Activated T-cell treated with anti-CD3 and anti-CD28 coated beads, Interleukin-2, amount 50 U/mL, for 72 hours (primary cell): ENCODE data around the gene FAM168B. TPM values are rescaled to one million over a fixed set of nuclear protein-coding genes. Genes with fewer than 3 reads are reported as not detected.

Source experiments
- ATAC-seq, 2 donors: fragments of 150-1000 bp; cut with Tn5 transposase; replicated peaks in 1 of 2; 2 replicates each; pipeline ENCODE4 v1.10.0; 2021; ENCODE audit warnings: moderate library complexity in 2 of 2, mild to moderate bottlenecking in 1 of 2
- DNase-seq, 2 donors: peaks; one replicate each; pipeline ENCODE4 v3.0.0; 2021 to 2022; ENCODE audit warnings: mixed read lengths in 1 of 2
- H3K27ac Mint-ChIP-seq: one replicate; pipeline ENCODE4 v1.8.0; 2022; ENCODE audit warnings: mild to moderate bottlenecking, moderate library complexity, mixed read lengths
- H3K27me3 Mint-ChIP-seq: one replicate; pipeline ENCODE4 v1.8.0; 2022; ENCODE audit warnings: low read depth, mixed read lengths
- H3K36me3 Mint-ChIP-seq, 2 donors: one replicate each; pipeline ENCODE4 v1.8.0; 2022; ENCODE audit warnings: mixed read lengths in 2 of 2, mild to moderate bottlenecking in 1 of 2; ENCODE audit not compliant: insufficient read depth in 2 of 2
- H3K4me1 Mint-ChIP-seq: one replicate; pipeline ENCODE4 v1.8.0; 2022; ENCODE audit warnings: low read depth, mixed read lengths
- H3K4me3 Mint-ChIP-seq, 2 donors: one replicate each; pipeline ENCODE4 v1.8.0; 2022; ENCODE audit warnings: mild to moderate bottlenecking in 2 of 2, mixed read lengths in 2 of 2, moderate library complexity in 2 of 2
- H3K9me3 Mint-ChIP-seq, 2 donors: one replicate each; pipeline ENCODE4 v1.8.0; 2022; ENCODE audit warnings: mixed read lengths in 2 of 2
- total RNA-seq, 2 donors: library from RNA; stranded (reverse); gene quantifications; one replicate each; pipeline ENCODE4 v1.2.3, GENCODE V29; 2022

Gene FAM168B
- total RNA-seq, 2 donors from 2014 or later: 89.3 to 108 TPM

DNA sequence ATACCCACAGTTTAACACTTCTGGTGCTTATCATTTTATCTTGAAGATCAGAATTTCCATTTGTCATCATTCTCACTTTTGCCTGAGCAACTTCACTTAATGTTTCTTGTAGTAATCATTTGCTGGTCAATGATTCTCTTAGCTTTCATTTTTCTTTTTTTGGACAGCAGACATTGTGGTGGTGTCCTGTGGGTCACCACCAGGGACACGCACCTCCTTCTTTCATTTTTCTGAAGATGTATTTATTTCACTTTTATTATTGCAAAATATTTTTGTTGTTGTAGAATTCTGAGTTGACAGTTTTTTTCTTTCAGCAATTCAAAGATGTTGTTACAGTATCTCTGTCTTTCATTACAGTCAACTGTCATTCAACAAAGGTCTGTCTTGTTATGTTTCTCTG lies 84.3 kb downstream of the FAM168B start:
- Mint-ChIP-seq H3K27ac (no peak overlapping the region), H3K27me3 (no peaks in the 10 kb centered on the region), H3K36me3 (no peaks in the 10 kb centered on the region), H3K4me3 (no peak overlapping the region), H3K9me3 (no peaks in the 10 kb centered on the region), H3K4me1 (peaks cover 30% of the 10 kb centered on the region)
- no peak for ATAC-seq
- no peak for DNase-seq

DNA sequence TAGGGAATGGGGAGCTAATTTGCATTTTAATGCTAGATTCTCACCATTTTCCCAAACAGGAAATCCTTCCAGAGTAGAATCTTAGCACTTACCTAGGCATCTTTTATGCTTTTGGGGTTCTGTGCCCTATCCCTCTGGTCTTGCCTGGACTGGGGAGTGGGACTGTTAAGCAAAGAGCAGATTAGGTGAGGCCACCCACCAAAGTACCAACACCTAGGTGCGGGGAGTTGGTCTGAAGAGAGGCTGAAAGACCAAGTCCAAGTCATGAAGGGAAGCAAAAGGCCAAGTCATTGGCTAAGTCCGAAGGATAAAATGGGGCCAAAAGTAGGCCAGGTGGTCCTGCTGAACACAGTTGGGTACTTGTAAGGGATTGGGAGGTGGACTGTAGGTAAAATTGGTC lies 86.7 kb downstream of the FAM168B start:
- no peaks in the 10 kb centered on the region for H3K36me3 Mint-ChIP-seq
- no peak overlapping the region for H3K4me3 Mint-ChIP-seq
- H3K4me1 Mint-ChIP-seq: peaks cover 25% of the 10 kb centered on the region
- no peaks in the 10 kb centered on the region for H3K9me3 Mint-ChIP-seq
- no peak overlapping the region for H3K27ac Mint-ChIP-seq
- H3K27me3 Mint-ChIP-seq: peaks cover 6% of the 10 kb centered on the region
- no peak for DNase-seq
- no peak for ATAC-seq

DNA sequence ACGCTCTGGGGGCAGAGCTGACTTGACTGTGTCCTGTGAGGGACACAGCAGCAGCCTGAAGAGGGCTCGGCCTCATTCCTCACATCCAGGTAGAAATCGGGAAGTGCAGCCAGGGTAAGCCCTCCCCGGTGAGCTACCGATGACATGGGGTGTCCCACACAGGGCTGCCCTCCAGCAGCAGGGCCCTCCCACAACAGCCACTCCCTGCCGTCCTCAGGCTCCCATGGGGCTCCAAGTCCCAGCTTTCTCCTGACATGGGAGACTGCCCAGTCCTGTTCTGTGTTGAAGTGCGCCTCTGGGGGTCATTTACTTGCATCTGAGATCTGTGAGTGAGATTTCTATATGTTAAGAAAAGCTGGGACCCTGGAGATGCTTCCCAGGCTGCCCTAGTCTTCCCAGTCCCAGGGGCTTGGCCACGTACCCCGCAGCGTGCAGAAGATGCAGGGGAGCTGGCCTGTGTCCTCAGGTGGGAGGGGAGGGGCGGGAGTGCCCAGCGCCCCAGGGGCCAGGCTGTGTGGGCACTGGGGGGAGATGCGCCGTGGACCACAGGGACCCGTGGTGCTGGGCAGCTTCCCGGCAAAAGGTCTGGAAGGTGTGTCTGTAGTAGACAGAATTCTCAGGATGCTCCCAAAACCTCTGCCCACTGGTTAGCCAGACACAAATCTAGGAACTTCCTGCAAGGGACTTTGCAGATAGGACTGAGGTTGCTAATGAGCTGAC lies 87.9 kb downstream of the FAM168B start:
- Mint-ChIP-seq H3K27ac (no peak overlapping the region), H3K4me1 (peaks cover 15% of the 10 kb centered on the region), H3K9me3 (no peaks in the 10 kb centered on the region), H3K27me3 (peaks cover 6% of the 10 kb centered on the region), H3K36me3 (no peaks in the 10 kb centered on the region), H3K4me3 (no peak overlapping the region)
- ATAC-seq: no peak
- no peak for DNase-seq

DNA sequence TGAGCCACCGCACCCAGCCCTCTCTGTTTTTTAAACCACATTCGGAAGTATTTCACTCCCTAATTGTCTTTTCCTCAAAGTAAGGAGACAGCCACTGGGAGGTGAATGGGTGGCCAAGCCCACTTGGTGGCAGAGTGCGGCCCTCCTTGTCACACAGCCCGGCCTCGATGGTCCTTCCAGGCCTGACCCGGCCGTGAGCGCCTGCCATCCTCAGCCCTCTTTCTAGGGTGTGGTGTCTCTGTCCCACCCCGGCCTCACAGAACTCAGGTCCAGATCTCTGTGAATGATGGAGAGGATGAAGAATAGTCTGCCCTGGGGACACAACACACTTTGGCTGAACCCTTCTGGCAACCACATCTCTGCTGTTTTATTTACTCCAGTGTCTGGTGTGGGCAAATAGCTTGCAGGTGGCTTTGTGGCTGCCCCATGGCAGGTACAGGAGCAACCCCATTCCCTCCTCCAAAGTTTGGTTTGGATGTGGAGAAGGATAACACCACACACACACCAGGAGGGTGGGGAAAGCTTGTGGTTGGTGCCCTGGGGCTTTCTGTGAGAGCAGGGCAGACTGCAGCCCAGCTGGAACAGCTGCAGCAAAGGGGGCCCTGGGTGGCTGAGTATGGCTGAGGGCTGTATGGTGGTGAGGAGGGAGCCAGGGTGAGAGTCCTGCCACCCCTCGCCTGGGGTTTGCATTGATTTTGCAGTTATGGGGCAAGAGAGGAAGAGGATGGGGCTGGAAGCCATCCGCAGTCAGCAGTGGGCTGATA lies 88.6 kb downstream of the FAM168B start:
- DNase-seq (no peak), ATAC-seq (no peak)
- peaks cover 8% of the 10 kb centered on the region for H3K4me1 Mint-ChIP-seq
- no peak overlapping the region for H3K27ac Mint-ChIP-seq
- H3K36me3 Mint-ChIP-seq: no peaks in the 10 kb centered on the region
- no peaks in the 10 kb centered on the region for H3K9me3 Mint-ChIP-seq
- peaks cover 6% of the 10 kb centered on the region for H3K27me3 Mint-ChIP-seq
- no peak overlapping the region for H3K4me3 Mint-ChIP-seq

DNA sequence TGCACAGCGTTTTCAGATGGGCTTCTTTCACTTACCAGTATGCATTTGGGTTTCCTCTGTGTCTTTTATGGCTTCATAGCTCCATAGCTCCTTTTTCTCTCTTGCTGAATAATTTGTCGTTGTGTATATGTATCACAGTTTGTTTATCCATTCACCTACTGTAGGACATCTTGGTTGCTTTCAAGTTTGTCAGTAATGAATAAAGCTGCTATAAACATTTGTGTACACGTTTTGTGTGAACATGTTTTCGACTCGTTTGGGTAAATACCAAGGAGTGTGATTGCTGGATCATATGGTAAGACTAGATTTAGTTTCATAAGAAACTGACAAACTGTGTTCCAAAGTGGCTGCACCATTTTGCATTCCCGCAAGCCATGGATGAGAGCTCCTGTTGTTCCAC lies 94.7 kb downstream of the FAM168B start:
- H3K9me3 Mint-ChIP-seq: no peaks in the 10 kb centered on the region
- H3K27me3 Mint-ChIP-seq: peaks cover 14% of the 10 kb centered on the region
- DNase-seq (no peak), ATAC-seq (no peak)
- no peaks in the 10 kb centered on the region for H3K36me3 Mint-ChIP-seq
- H3K4me3 Mint-ChIP-seq: no peak overlapping the region
- no peak overlapping the region for H3K27ac Mint-ChIP-seq
- H3K4me1 Mint-ChIP-seq: no peaks in the 10 kb centered on the region

Other genes starting within 250 kb of the FAM168B start
- 10 to 100 TPM; 53.2 to 53.8 TPM for gene PLEKHB2, start 11.9 kb upstream of the FAM168B start, total RNA-seq
- under 1 TPM; 0.32 to 0.53 TPM for gene POTEE, start 116.1 kb upstream of the FAM168B start, total RNA-seq